ENCODE results near the gene TIMM29. TPM values are rescaled to one million over a fixed set of nuclear protein-coding genes. Genes with fewer than 3 reads are reported as not detected.

The TIMM29 gene
- total RNA-seq, 1 experiment from 2014 or later: 37.7 TPM

Other genes starting within 250 kb of the TIMM29 start
- gene QTRT1, start 227.4 kb upstream of the TIMM29 start, total RNA-seq (2014; rRNA removed; shearing (Covaris generic)): 14.3 and 19.7 TPM in 2 replicates
- 49.9 and 91.8 TPM in 2 replicates for gene DNM2, start 210.7 kb upstream of the TIMM29 start, total RNA-seq (2014; rRNA removed; shearing (Covaris generic))
- gene TMED1, start 92.6 kb upstream of the TIMM29 start, total RNA-seq (2014; rRNA removed; shearing (Covaris generic)): 67.6 and 88.9 TPM in 2 replicates
- 0.12 TPM in 1 of 2 replicates, not detected in the other for gene C19orf38, start 80.4 kb upstream of the TIMM29 start, total RNA-seq (2014; rRNA removed; shearing (Covaris generic))
- gene CARM1, start 57.3 kb upstream of the TIMM29 start, total RNA-seq (2014; rRNA removed; shearing (Covaris generic)): 16.5 and 24.1 TPM in 2 replicates
- gene YIPF2, start 172 bp upstream of the TIMM29 start, total RNA-seq (2014; rRNA removed; shearing (Covaris generic)): 82.8 and 99.4 TPM in 2 replicates
- gene SMARCA4, start 32.2 kb downstream of the TIMM29 start, total RNA-seq (2014; rRNA removed; shearing (Covaris generic)): 50.7 and 94.6 TPM in 2 replicates
- 65.7 and 89.0 TPM in 2 replicates for gene LDLR, start 160.7 kb downstream of the TIMM29 start, total RNA-seq (2014; rRNA removed; shearing (Covaris generic))
- gene SPC24, start 227.0 kb downstream of the TIMM29 start, total RNA-seq (2014; rRNA removed; shearing (Covaris generic)): 55.4 and 64.4 TPM in 2 replicates

All from M059J (cell line).